Upper lobe of left lung (tissue), 6 donors: ENCODE results near the gene FLACC1. TPM values are rescaled to one million over a fixed set of nuclear protein-coding genes. Genes with fewer than 3 reads are reported as not detected.
A peak's percentile ranks its signal among the peaks of the same experiment; 100 is the strongest.

Experiments
- ATAC-seq, 2 donors: fragments of 200-7000 bp; cut with Tn5 transposase; one replicate each; pipeline ENCODE4 v1.9.1; 2022; ENCODE audit warnings: mild to moderate bottlenecking in 2 of 2, moderate library complexity in 2 of 2; ENCODE audit not compliant: low FRiP score in 2 of 2
- DNase-seq, 2 donors: peaks; one replicate each; pipeline ENCODE4 v3.0.0-alpha.2; 2019 to 2020
- H3K27ac ChIP-seq, 4 donors: fragments of 200-600 bp; sonication (generic); one replicate each; pipeline ENCODE4 v1.5.1; 2016 to 2019
- H3K27me3 ChIP-seq, 4 donors: fragments of 200-600 bp; sonication (generic); one replicate each; pipeline ENCODE4 v1.5.1; 2017 to 2019
- H3K36me3 ChIP-seq, 4 donors: fragments of 200-600 bp; sonication (generic); one replicate each; pipeline ENCODE4 v1.5.1; 2016 to 2019
- H3K4me1 ChIP-seq, 4 donors: fragments of 200-600 bp; sonication (generic); one replicate each; pipeline ENCODE4 v1.5.1; 2018 to 2019
- H3K4me3 ChIP-seq, 4 donors: fragments of 200-600 bp; sonication (generic); one replicate each; pipeline ENCODE4 v1.5.1; 2017 to 2019; ENCODE audit warnings: mild to moderate bottlenecking in 2 of 4, moderate library complexity in 1 of 4
- H3K9me3 ChIP-seq, 4 donors: fragments of 200-600 bp; sonication (generic); one replicate each; pipeline ENCODE4 v1.5.1; 2018 to 2019
- CTCF ChIP-seq, 6 experiments: fragments of 450-650 bp in 4 of 6; fragments of 200-600 bp in 2 of 6; sonication (generic) in 2 of 6; IDR thresholded peaks; one replicate each; pipeline ENCODE4 v1.5.1; 2016 to 2019; ENCODE audit warnings: antibody characterized with exemption in 6 of 6
- EP300 ChIP-seq, 4 donors: sonication (generic); formaldehyde crosslinking; IDR thresholded peaks; one replicate each; pipeline ENCODE4 v1.5.1; 2017; ENCODE audit warnings: antibody characterized with exemption in 4 of 4, control low read depth in 2 of 4
- POLR2A ChIP-seq, 4 donors: fragments of 450-650 bp; IDR thresholded peaks; one replicate each; pipeline ENCODE4 v1.5.1; 2016 to 2017; ENCODE audit warnings: antibody characterized with exemption in 4 of 4, mild to moderate bottlenecking in 2 of 4
- POLR2AphosphoS5 ChIP-seq, 2 donors: sonication (generic); formaldehyde crosslinking; IDR thresholded peaks; one replicate each; pipeline ENCODE4 v1.5.1; 2017; ENCODE audit warnings: antibody characterized with exemption in 2 of 2
- WGBS, 2 donors: methylation state at CpG; one replicate each; pipeline ENCODE4 v1.1.5; 2017 to 2018; 5-methylcytosine and 5-hydroxymethylcytosine counted together
- total RNA-seq, 6 donors: library from RNA; depleted of rRNA in 4 of 6; stranded (reverse); fragments of >200 nt in 4 of 6; gene quantifications; one replicate each; pipeline versions ENCODE4 v1.1.0 to v1.2.1, GENCODE V29; 2016 to 2021
- donor health status: DM: no; HTN: no; CAD: no; lungs with moderate emphysema.
- donor health status: DM: no; HTN: yes; CAD: no; lungs with severe emphysema.

Gene FLACC1
- total RNA-seq, 6 donors from 2014 or later = 1.1 to 19.4 (median 6.7) TPM

- WGBS, 2 donors = 81 to 88% methylated on average over 7 of the region's 7 CpGs
- DNase-seq (no peak), ATAC-seq (no peak)
- Histone ChIP-seq H3K27ac (peak overlapping the region in 1 of 4 donors; percentile 36), H3K4me3 (no peak overlapping the region), H3K27me3 (no peaks in the 10 kb centered on the region), H3K9me3 (no peaks in the 10 kb centered on the region), H3K4me1 (peaks cover 25 to 32% (median 29%) of the 10 kb centered on the region in 4 donors), H3K36me3 (peaks cover 0 to 31% (median 11%) of the 10 kb centered on the region in 4 donors)
- TF ChIP-seq EP300 (IDR thresholded peaks at IDR 0.05) (no peak), CTCF (IDR thresholded peaks at IDR 0.05) (no peak), POLR2A (IDR thresholded peaks at IDR 0.05) (no peak), POLR2AphosphoS5 (IDR thresholded peaks at IDR 0.05) (no peak)
Observed at GRCh38 chr2:201264472-201265173, 92.5 kb downstream of the FLACC1 start.

GRCh38 chr2:201263779-201264178, 93.4 kb downstream of the FLACC1 start:
- no peak for TF ChIP-seq EP300 (IDR thresholded peaks at IDR 0.05)
- TF ChIP-seq CTCF (IDR thresholded peaks at IDR 0.05) = no peak
- H3K4me3 ChIP-seq = no peak overlapping the region
- H3K9me3 ChIP-seq = no peaks in the 10 kb centered on the region
- no peak for ATAC-seq
- 69 to 81% methylated on average over 2 of the region's 2 CpGs for WGBS, 2 donors
- peak overlapping the region in 1 of 4 donors; percentile 36 for H3K27ac ChIP-seq
- peaks cover 0 to 25% (median 8%) of the 10 kb centered on the region in 4 donors for H3K36me3 ChIP-seq
- DNase-seq = no peak
- H3K27me3 ChIP-seq = no peaks in the 10 kb centered on the region
- H3K4me1 ChIP-seq = peaks cover 34 to 38% (median 36%) of the 10 kb centered on the region in 4 donors

- ATAC-seq = no peak
- H3K27me3 ChIP-seq = no peaks in the 10 kb centered on the region
- no peak for TF ChIP-seq CTCF (IDR thresholded peaks at IDR 0.05)
- TF ChIP-seq EP300 (IDR thresholded peaks at IDR 0.05) = no peak
- no peak for TF ChIP-seq POLR2A (IDR thresholded peaks at IDR 0.05)
- TF ChIP-seq POLR2AphosphoS5 (IDR thresholded peaks at IDR 0.05) = no peak
- WGBS, 2 donors = 71 to 74% methylated on average over 6 of the region's 6 CpGs
- no peaks in the 10 kb centered on the region for H3K9me3 ChIP-seq
- H3K4me1 ChIP-seq = peaks cover 36 to 39% (median 37%) of the 10 kb centered on the region in 4 donors
- peak overlapping the region in 1 of 4 donors; percentile 11 for H3K4me3 ChIP-seq
- peak overlapping the region in 1 of 4 donors; percentile 92 for H3K27ac ChIP-seq
- DNase-seq = no peak
- peaks cover 0 to 15% (median 8%) of the 10 kb centered on the region in 4 donors for H3K36me3 ChIP-seq
Observed at GRCh38 chr2:201262718-201263117, 94.4 kb downstream of the FLACC1 start.

GRCh38 chr2:201261906-201262305, 95.2 kb downstream of the FLACC1 start:
- Histone ChIP-seq H3K27ac (peak overlapping the region; percentile 92 to 96 (median 93)), H3K4me3 (peak overlapping the region in 3 of 4 donors; percentile 29 to 48 (median 41)), H3K9me3 (no peaks in the 10 kb centered on the region), H3K27me3 (no peaks in the 10 kb centered on the region), H3K36me3 (peaks cover 0 to 7% (median 2%) of the 10 kb centered on the region in 4 donors), H3K4me1 (peaks cover 40 to 47% (median 45%) of the 10 kb centered on the region in 4 donors)
- TF ChIP-seq POLR2A (IDR thresholded peaks at IDR 0.05) (no peak), EP300 (IDR thresholded peaks at IDR 0.05) (no peak), CTCF (IDR thresholded peaks at IDR 0.05) (no peak), POLR2AphosphoS5 (IDR thresholded peaks at IDR 0.05) (no peak)
- ATAC-seq = no peak
- DNase-seq = no peak
- WGBS, 2 donors = 40 to 50% methylated on average over 2 of the region's 2 CpGs
